ENCODE data around the gene CRHR1. TPM values are rescaled to one million over a fixed set of nuclear protein-coding genes. Genes with fewer than 3 reads are reported as not detected.

Gene CRHR1
- total and polyA plus RNA-seq, 10 of the 15 experiments (the other 5 are each of a cell fraction or from before 2014, with no cell fraction given), result 0.08 TPM; not detected in 9

- H4K20me1 ChIP-seq (ENCODE audit: control insufficient read depth, insufficient read depth), result no peaks in the 10 kb centered on the region
- DNase-seq (ENCODE audit: low read depth, low spot score) (no peak), FAIRE-seq (no peak), ATAC-seq (no peak)
- TF ChIP-seq NFXL1 (IDR thresholded peaks at IDR 0.05; ENCODE audit: borderline replicate concordance) (no peak), ZBTB4 (CRISPR knock-in tag; IDR thresholded peaks at IDR 0.05) (no peak), PAX8 (IDR thresholded peaks at IDR 0.05) (no peak), SMAD5 (IDR thresholded peaks at IDR 0.05; ENCODE audit: low read depth) (no peak), SIX5 (IDR thresholded peaks at IDR 0.05; ENCODE audit: low read depth, low read length, severe bottlenecking) (no peak), CTCF (IDR thresholded peaks at IDR 0.05 in 2 of 3, conservative IDR thresholded peaks at IDR 0.05 in 1 of 3; ENCODE audit: control insufficient read depth in 2 of 3, extremely low read depth in 1 of 3, insufficient read depth in 1 of 3, low read depth in 3 of 3, low read length in 3 of 3) (no peak), RBBP5 (conservative IDR thresholded peaks at IDR 0.05) (no peak), ZNF207 (IDR thresholded peaks at IDR 0.05; ENCODE audit: borderline replicate concordance) (no peak), ASH2L (IDR thresholded peaks at IDR 0.05; ENCODE audit: borderline replicate concordance, low read depth) (no peak), MAX (IDR thresholded peaks at IDR 0.05; ENCODE audit: low read depth, low read length) (no peak), ZNF384 (IDR thresholded peaks at IDR 0.05; ENCODE audit: borderline replicate concordance, low read depth, low read length) (no peak)
- no peak overlapping the region for H2AFZ ChIP-seq (ENCODE audit: control insufficient read depth, low read depth, low read length)
- SMC1A ChIA-PET (ENCODE audit: uncharacterized antibody, unreplicated experiment), result no interaction called here
- RAD21 ChIA-PET (ENCODE audit: unreplicated experiment), result no interaction called here
- no TSS peak for BruUV-seq (replicated peaks)
- intact Hi-C loops (cut with micrococcal nuclease; ENCODE audit: unreplicated experiment) (no loop called here), in situ Hi-C loops (cut with MboI) (no loop called here)
- no peaks in the 10 kb centered on the region for H3K79me2 ChIP-seq (ENCODE audit: control insufficient read depth, insufficient read depth, low read length)
- H3K27me3 ChIP-seq (replicated peaks in 1 of 2; ENCODE audit: control insufficient read depth in 2 of 2, insufficient read depth in 2 of 2, low read length in 1 of 2), result peaks cover 0 to 2% of the 10 kb centered on the region in 2 experiments; a peak in 1 of 4 replicates
- H3K4me1 ChIP-seq (ENCODE audit: control insufficient read depth, insufficient read depth, low read length), result no peaks in the 10 kb centered on the region
- no peak overlapping the region for H3K9ac ChIP-seq (ENCODE audit: control insufficient read depth, insufficient read depth, low read length)
- no peak overlapping the region for H3K4me3 ChIP-seq
- H3K27ac ChIP-seq (ENCODE audit: control insufficient read depth, insufficient read depth), result no peak overlapping the region
- CTCF ChIA-PET, result interaction anchor here (1.7 kb wide), 1 partner anchor 13 kb away, joined by 7 read pairs; no protein-coding TSS in a partner anchor
- H3K9me3 ChIP-seq (replicated peaks; ENCODE audit: control insufficient read depth, insufficient read depth, low read length), result no peaks in the 10 kb centered on the region
- no peak overlapping the region for H3K4me2 ChIP-seq (ENCODE audit: control insufficient read depth, insufficient read depth)
- POLR2A ChIA-PET, result interaction anchor here (0.6 kb wide), 1 partner anchor 187 kb away, joined by 4 read pairs; no protein-coding TSS in a partner anchor
- H3K36me3 ChIP-seq (ENCODE audit: control insufficient read depth in 2 of 2, insufficient read depth in 2 of 2, low read length in 1 of 2), result no peaks in the 10 kb centered on the region
- WGBS (ENCODE audit: insufficient coverage, insufficient replicate concordance, low lambda C conversion rate, missing lambda C conversion rate), result 40% methylated on average over 4 of the region's 4 CpGs
These were observed 34.6 kb downstream of the CRHR1 start for GRCh38 chr17:45818699-45819098.

Data from GM12878 (cell line).